NCI-H82 treated with DMSO at 0.1 percent for 48 hours (cell line): ENCODE measurements around the gene E2F6.
A peak's percentile ranks its signal among the peaks of the same experiment; 100 is the strongest.

Source experiments
- DNase-seq: peaks from one replicate; lab custom pipeline; 2025; ENCODE audit not compliant: unreplicated experiment; lab: John Stamatoyannopoulos, UW

The E2F6 gene

GRCh38 chr2:11465485-11466306 lies at the start of gene E2F6:
TSS of gene E2F6 (minus strand) at chr2:11466161. CDS start at chr2:11465879, 282 bp downstream.
- peak; percentile 88 for DNase-seq

GRCh38 chr2:11515490-11515981 lies 49.6 kb upstream of the E2F6 start:
- peak; percentile 38 for DNase-seq

GRCh38 chr2:11514904-11515303 lies 48.9 kb upstream of the E2F6 start:
- no peak for DNase-seq

GRCh38 chr2:11514081-11514730 lies 48.2 kb upstream of the E2F6 start:
- no peak for DNase-seq

- no peak for DNase-seq
Measured at GRCh38 chr2:11513319-11513718, 47.4 kb upstream of the E2F6 start.

- no peak for DNase-seq
Measured at GRCh38 chr2:11512431-11512830, 46.5 kb upstream of the E2F6 start.

GRCh38 chr2:11509657-11510360 lies 43.8 kb upstream of the E2F6 start:
- DNase-seq = no peak

- no peak for DNase-seq
Measured at GRCh38 chr2:11508279-11508678, 42.3 kb upstream of the E2F6 start.

- no peak for DNase-seq
Measured at GRCh38 chr2:11507517-11507916, 41.6 kb upstream of the E2F6 start.

- no peak for DNase-seq
Measured at GRCh38 chr2:11506611-11506969, 40.6 kb upstream of the E2F6 start.

GRCh38 chr2:11505652-11506610 lies 40.0 kb upstream of the E2F6 start:
- no peak for DNase-seq

- DNase-seq = no peak
Measured at GRCh38 chr2:11503354-11503927, 37.5 kb upstream of the E2F6 start.

- DNase-seq = no peak
Measured at GRCh38 chr2:11502740-11503292, 36.9 kb upstream of the E2F6 start.

GRCh38 chr2:11500702-11501303 lies 34.8 kb upstream of the E2F6 start:
- no peak for DNase-seq

- DNase-seq = no peak
Measured at GRCh38 chr2:11499081-11499743, 33.3 kb upstream of the E2F6 start.

- DNase-seq = no peak
Measured at GRCh38 chr2:11498543-11499034, 32.6 kb upstream of the E2F6 start.

GRCh38 chr2:11495844-11496681 lies 30.1 kb upstream of the E2F6 start:
- DNase-seq = peak; percentile 82

GRCh38 chr2:11494310-11494709 lies 28.3 kb upstream of the E2F6 start:
- DNase-seq = no peak
